B cell (primary cell): Measurements from ENCODE around the gene KLHL3. TPM values are rescaled to one million over a fixed set of nuclear protein-coding genes. Genes with fewer than 3 reads are reported as not detected.

Experiments used
- ATAC-seq: fragments of 200-7000 bp; cut with Tn5 transposase; one replicate; pipeline ENCODE4 v1.10.0; 2021; ENCODE audit warnings: low read depth, mild to moderate bottlenecking, moderate number of reproducible peaks, moderate library complexity
- CTCF ChIA-PET: fragments of 350-600 bp; sonication (Branson Sonifier 250); formaldehyde crosslinking; loops from one replicate; lab custom pipeline; 2021; ENCODE audit warnings: antibody characterized with exemption, inconsistent platforms; lab: Charles Lee
- POLR2A ChIA-PET: fragments of 350-600 bp; sonication (Branson Sonifier 250); formaldehyde crosslinking; loops from one replicate; lab custom pipeline; 2021; ENCODE audit warnings: antibody characterized with exemption; lab: Charles Lee
- DNase-seq: peaks from one replicate; pipeline ENCODE4 v3.0.0; 2013
- H2AFZ ChIP-seq: 2 replicates; pipeline ENCODE4 v1.6.1; 2012; ENCODE audit warnings: mild to moderate bottlenecking, low read depth, low read length; ENCODE audit not compliant: insufficient read depth, poor library complexity, severe bottlenecking
- H3K27ac ChIP-seq, 2 donors: 1 replicate in 1 of 2; 2 replicates in 1 of 2; pipeline ENCODE4 v1.5.1; 2012 to 2013; ENCODE audit warnings: low read length in 2 of 2, mild to moderate bottlenecking in 2 of 2, moderate library complexity in 1 of 2
- H3K27me3 ChIP-seq, 4 experiments: fragments of 200-600 bp in 1 of 4; sonication (generic) in 1 of 4; replicated peaks in 1 of 4; 1 replicate in 2 of 4; 2 replicates in 2 of 4; pipeline versions ENCODE4 v1.6.1 to v1.7.0; 2013 to 2016; ENCODE audit warnings: low read length in 3 of 4, mild to moderate bottlenecking in 2 of 4, mixed read lengths in 1 of 4, moderate library complexity in 1 of 4; ENCODE audit not compliant: insufficient read depth in 4 of 4, control insufficient read depth in 3 of 4; ENCODE audit errors: control extremely low read depth in 1 of 4
- H3K36me3 ChIP-seq, 2 experiments: replicated peaks in 1 of 2; 1 replicate in 1 of 2; 2 replicates in 1 of 2; pipeline versions ENCODE4 v1.6.1 to v1.7.1; 2013; ENCODE audit warnings: low read length in 1 of 2; ENCODE audit not compliant: insufficient read depth in 2 of 2, control insufficient read depth in 1 of 2; ENCODE audit errors: control extremely low read depth in 1 of 2, extremely low read depth in 1 of 2
- H3K4me1 ChIP-seq, 2 donors: fragments of 200-600 bp in 1 of 2; sonication (generic) in 1 of 2; 1 replicate in 1 of 2; 2 replicates in 1 of 2; pipeline versions ENCODE4 v1.5.1 to v1.6.1; 2013 to 2017; ENCODE audit warnings: low read length in 2 of 2; ENCODE audit not compliant: control insufficient read depth in 2 of 2, insufficient read depth in 2 of 2
- H3K4me2 ChIP-seq: replicated peaks from 2 replicates; pipeline ENCODE3; 2012; ENCODE audit warnings: mild to moderate bottlenecking, low read depth, low read length; ENCODE audit not compliant: poor library complexity, severe bottlenecking
- H3K4me3 ChIP-seq, 5 experiments: fragments of 200-600 bp in 1 of 5; sonication (generic) in 1 of 5; 1 replicate in 3 of 5; 2 replicates in 2 of 5; pipeline versions ENCODE4 v1.5.1 to v1.7.0; 2011 to 2016; ENCODE audit warnings: low read length in 4 of 5, mild to moderate bottlenecking in 4 of 5, low read depth in 2 of 5, control low read depth in 1 of 5, moderate library complexity in 1 of 5; ENCODE audit not compliant: insufficient read depth in 1 of 5; ENCODE audit errors: control extremely low read depth in 1 of 5, extremely low read depth in 1 of 5
- H3K79me2 ChIP-seq: fragments of 200-600 bp; sonication (generic); one replicate; pipeline ENCODE4 v1.6.0; 2016; ENCODE audit warnings: low read length; ENCODE audit not compliant: control insufficient read depth, insufficient read depth
- H3K9ac ChIP-seq: fragments of 200-600 bp; sonication (generic); 2 replicates; pipeline ENCODE4 v1.6.1; 2017; ENCODE audit warnings: mild to moderate bottlenecking, low read length, moderate library complexity
- H3K9me3 ChIP-seq, 3 donors: one replicate each; pipeline versions ENCODE4 v1.6.1 to v1.7.1; 2013; ENCODE audit warnings: low read length in 2 of 3; ENCODE audit not compliant: control insufficient read depth in 2 of 3, insufficient read depth in 1 of 3; ENCODE audit errors: control extremely low read depth in 1 of 3
- H4K20me1 ChIP-seq: 2 replicates; pipeline ENCODE4 v1.6.0; 2012; ENCODE audit warnings: mild to moderate bottlenecking, low read length; ENCODE audit not compliant: insufficient read depth, control insufficient read depth, poor library complexity, severe bottlenecking
- H3K27ac Mint-ChIP-seq: one replicate; pipeline ENCODE4 v1.8.0; 2021; ENCODE audit warnings: mixed read lengths
- H3K27me3 Mint-ChIP-seq: one replicate; pipeline ENCODE4 v1.8.0; 2021; ENCODE audit warnings: mixed read lengths
- H3K4me1 Mint-ChIP-seq: one replicate; pipeline ENCODE4 v1.8.0; 2021; ENCODE audit warnings: mixed read lengths
- H3K4me3 Mint-ChIP-seq: one replicate; pipeline ENCODE4 v1.8.0; 2021; ENCODE audit warnings: mixed read lengths
- H3K9me3 Mint-ChIP-seq: one replicate; pipeline ENCODE4 v1.8.0; 2022; ENCODE audit warnings: mixed read lengths; ENCODE audit not compliant: insufficient read depth
- EZH2 ChIP-seq: IDR thresholded peaks from 2 replicates; pipeline ENCODE4 v1.6.1; 2012; ENCODE audit warnings: borderline replicate concordance, low read depth, mild to moderate bottlenecking, moderate library complexity, low read length; ENCODE audit not compliant: insufficient read depth, poor library complexity, severe bottlenecking
- WGBS: methylation state at CpG from one replicate; pipeline ENCODE4 v1.1.5; 2013; ENCODE audit warnings: missing lambda C conversion rate; ENCODE audit not compliant: insufficient coverage; 5-methylcytosine and 5-hydroxymethylcytosine counted together
- intact Hi-C: fragments of 100-400 bp; cut with micrococcal nuclease; formaldehyde crosslinking; loops from one replicate; pipeline ENCODE4 v1.10.0; 2022
- polyA plus RNA-seq: library from polyadenylated mRNA; depleted of rRNA; stranded (reverse); fragments of >200 nt; gene quantifications from 2 replicates; pipeline ENCODE4 v1.2.3, GENCODE V29; 2012
- total RNA-seq, 2 donors: library from RNA; stranded (reverse); fragments of 120-200 nt in 1 of 2; gene quantifications; 1 replicate in 1 of 2; 2 replicates in 1 of 2; pipeline versions ENCODE4 v1.2.3 to v1.2.4, GENCODE V29; 2013 to 2022
- TF ChIP-seq, protein P1 (sequence below): fragments of 200-600 bp; IDR thresholded peaks from one replicate; pipeline ENCODE4 v1.8.0; 2022; ENCODE audit warnings: antibody characterized with exemption, mild to moderate bottlenecking

Gene KLHL3
- total and polyA plus RNA-seq, 2 donors (not counting 1 experiment from before 2014, with no cell fraction given), result 3.3 to 4.5 TPM

DNA sequence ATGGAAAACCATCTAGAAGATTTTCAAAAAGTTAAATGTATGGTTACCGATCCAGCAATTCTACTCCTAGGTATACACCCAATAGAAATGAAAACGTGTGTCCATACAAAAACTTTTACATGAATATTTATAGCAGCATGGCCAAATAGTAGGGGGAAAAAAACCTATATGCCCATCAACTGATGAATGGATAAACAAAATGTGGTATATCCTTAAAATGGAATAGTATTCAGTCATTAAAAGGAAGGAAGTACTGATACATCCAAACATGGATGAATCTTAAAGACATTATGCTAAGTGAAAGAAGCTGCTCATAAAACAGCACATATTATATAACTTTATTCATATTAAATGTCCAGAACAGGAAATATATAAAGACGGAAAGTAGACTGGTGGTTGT, 143.6 kb downstream of the KLHL3 start:
- ATAC-seq, result no peak
- Histone ChIP-seq H3K79me2 (no peaks in the 10 kb centered on the region), H3K36me3 (no peaks in the 10 kb centered on the region), H3K27me3 (peaks cover 0 to 4% (median 1%) of the 10 kb centered on the region in 4 experiments), H3K27ac (no peak overlapping the region), H3K9ac (no peak overlapping the region), H3K4me3 (no peak overlapping the region), H3K4me2 (no peak overlapping the region), H2AFZ (no peak overlapping the region), H4K20me1 (no peaks in the 10 kb centered on the region), H3K4me1 (no peaks in the 10 kb centered on the region), H3K9me3 (peaks cover 0 to 4% (median 3%) of the 10 kb centered on the region in 3 donors)
- POLR2A ChIA-PET, result no interaction called here
- CTCF ChIA-PET, result no interaction called here
- peaks cover 2% of the 10 kb centered on the region for H3K9me3 Mint-ChIP-seq
- TF ChIP-seq, protein P1, sequence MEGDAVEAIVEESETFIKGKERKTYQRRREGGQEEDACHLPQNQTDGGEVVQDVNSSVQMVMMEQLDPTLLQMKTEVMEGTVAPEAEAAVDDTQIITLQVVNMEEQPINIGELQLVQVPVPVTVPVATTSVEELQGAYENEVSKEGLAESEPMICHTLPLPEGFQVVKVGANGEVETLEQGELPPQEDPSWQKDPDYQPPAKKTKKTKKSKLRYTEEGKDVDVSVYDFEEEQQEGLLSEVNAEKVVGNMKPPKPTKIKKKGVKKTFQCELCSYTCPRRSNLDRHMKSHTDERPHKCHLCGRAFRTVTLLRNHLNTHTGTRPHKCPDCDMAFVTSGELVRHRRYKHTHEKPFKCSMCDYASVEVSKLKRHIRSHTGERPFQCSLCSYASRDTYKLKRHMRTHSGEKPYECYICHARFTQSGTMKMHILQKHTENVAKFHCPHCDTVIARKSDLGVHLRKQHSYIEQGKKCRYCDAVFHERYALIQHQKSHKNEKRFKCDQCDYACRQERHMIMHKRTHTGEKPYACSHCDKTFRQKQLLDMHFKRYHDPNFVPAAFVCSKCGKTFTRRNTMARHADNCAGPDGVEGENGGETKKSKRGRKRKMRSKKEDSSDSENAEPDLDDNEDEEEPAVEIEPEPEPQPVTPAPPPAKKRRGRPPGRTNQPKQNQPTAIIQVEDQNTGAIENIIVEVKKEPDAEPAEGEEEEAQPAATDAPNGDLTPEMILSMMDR, result no peak
- TF ChIP-seq EZH2, result no peak
- no peak overlapping the region for H3K4me3 Mint-ChIP-seq
- intact Hi-C loops, result no loop called here
- peaks cover 33% of the 10 kb centered on the region for H3K27me3 Mint-ChIP-seq
- no CpG with 5 or more reads among the region's 3 CpGs for WGBS
- no peak for DNase-seq
- H3K27ac Mint-ChIP-seq, result no peak overlapping the region
- H3K4me1 Mint-ChIP-seq, result no peaks in the 10 kb centered on the region

DNA sequence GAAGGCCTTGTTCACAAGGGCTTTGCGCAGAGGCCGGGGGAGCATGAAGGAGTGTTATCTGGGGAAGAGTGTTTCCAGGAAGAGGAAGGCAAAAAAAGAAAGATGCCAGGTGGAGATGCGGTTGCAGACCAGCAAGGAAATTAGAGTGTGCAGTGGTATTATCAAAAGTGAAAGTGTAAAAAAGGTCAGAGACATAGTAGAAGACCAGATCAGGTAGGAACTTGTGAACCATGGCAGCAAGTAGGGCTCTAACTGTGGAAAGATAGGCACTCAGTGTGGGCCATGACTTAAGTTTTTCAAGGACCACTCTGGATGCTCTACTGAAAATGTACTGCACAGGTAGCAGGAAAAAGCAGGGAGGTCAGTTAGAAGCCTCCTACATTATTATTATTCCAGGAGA, 146.7 kb downstream of the KLHL3 start:
- Histone ChIP-seq H3K9me3 (peaks cover 0 to 7% (median 4%) of the 10 kb centered on the region in 3 donors), H3K4me3 (no peak overlapping the region), H3K4me1 (no peaks in the 10 kb centered on the region), H3K4me2 (no peak overlapping the region), H3K27ac (no peak overlapping the region), H4K20me1 (no peaks in the 10 kb centered on the region), H3K79me2 (no peaks in the 10 kb centered on the region), H3K27me3 (peaks cover 0 to 2% (median 0%) of the 10 kb centered on the region in 4 experiments), H3K36me3 (no peaks in the 10 kb centered on the region), H2AFZ (no peak overlapping the region), H3K9ac (no peak overlapping the region)
- no peaks in the 10 kb centered on the region for H3K4me1 Mint-ChIP-seq
- TF ChIP-seq EZH2, result no peak
- TF ChIP-seq, protein P1, result no peak
- ChIA-PET POLR2A (no interaction called here), CTCF (no interaction called here)
- WGBS, result 23% methylated on average over 3 of the region's 3 CpGs
- H3K27me3 Mint-ChIP-seq, result peaks cover 36% of the 10 kb centered on the region
- H3K9me3 Mint-ChIP-seq, result peaks cover 2% of the 10 kb centered on the region
- no peak overlapping the region for H3K4me3 Mint-ChIP-seq
- H3K27ac Mint-ChIP-seq, result no peak overlapping the region
- intact Hi-C loops, result no loop called here
- ATAC-seq (no peak), DNase-seq (no peak)
